ENCODE data around the gene DIP2B. TPM values are rescaled to one million over a fixed set of nuclear protein-coding genes. Genes with fewer than 3 reads are reported as not detected.

The DIP2B gene
- total RNA-seq, 1 experiment from 2014 or later, result 20.0 TPM

- Histone ChIP-seq H3K18ac (ENCODE audit: insufficient read length, low read depth, low read length) (no peak overlapping the region), H3K14ac (ENCODE audit: insufficient read depth, low read length) (no peak overlapping the region), H3K79me1 (ENCODE audit: insufficient read depth, low read depth, low read length, poor library complexity, severe bottlenecking) (no peaks in the 10 kb centered on the region), H3K27me3 (ENCODE audit: insufficient read depth, low read length) (no peaks in the 10 kb centered on the region), H4K20me1 (ENCODE audit: control insufficient read depth, insufficient read depth, insufficient read length) (no peaks in the 10 kb centered on the region), H3K56ac (ENCODE audit: insufficient read length, low read depth, low read length) (no peak overlapping the region), H3K9me3 (ENCODE audit: control insufficient read depth, low read depth, low read length) (no peaks in the 10 kb centered on the region), H2AK5ac (ENCODE audit: insufficient read length, low read length) (no peak overlapping the region), H2BK120ac (ENCODE audit: low read depth, low read length, poor library complexity, severe bottlenecking) (no peak overlapping the region), H2BK5ac (ENCODE audit: insufficient read length, low read length) (no peak overlapping the region), H3K23ac (ENCODE audit: insufficient read length, low read depth, low read length) (no peak overlapping the region), H3K79me2 (ENCODE audit: insufficient read depth, low read length) (no peaks in the 10 kb centered on the region; the same call in 1 of the 2 replicates), H3K4me2 (ENCODE audit: insufficient read depth, insufficient read length, low read length) (no peak overlapping the region), H2BK12ac (ENCODE audit: insufficient read length, low read depth, low read length) (no peak overlapping the region), H3K4me1 (ENCODE audit: insufficient read depth, low read length) (no peaks in the 10 kb centered on the region), H3K27ac (ENCODE audit: insufficient read length, low read depth, low read length) (no peak overlapping the region), H2BK20ac (ENCODE audit: low read depth, low read length, poor library complexity, severe bottlenecking) (no peak overlapping the region), H4K91ac (ENCODE audit: insufficient read length, low read depth, low read length) (no peak overlapping the region), H3K23me2 (ENCODE audit: insufficient read length, low read depth, low read length, poor library complexity, severe bottlenecking) (no peaks in the 10 kb centered on the region), H4K5ac (ENCODE audit: insufficient read length, low read depth, low read length) (no peak overlapping the region), H3K4ac (ENCODE audit: low read depth, low read length) (no peak overlapping the region), H4K8ac (replicated peaks; ENCODE audit: insufficient read length, low read depth, low read length) (no peak overlapping the region), H3T11ph (ENCODE audit: low read length) (no peak overlapping the region), H2AFZ (ENCODE audit: low read length) (no peak overlapping the region), H2BK15ac (ENCODE audit: low read depth, low read length) (no peak overlapping the region), H3K9ac (ENCODE audit: extremely low read depth, insufficient read length, low read length) (no peak overlapping the region)
- no CpG with 5 or more reads among the region's 2 CpGs for WGBS (ENCODE audit: extremely low coverage, insufficient read length, low lambda C conversion rate)
- Mint-ChIP-seq H3K4me1 (peaks cover 3 to 5% of the 10 kb centered on the region in 2 experiments; a peak in 2 of 4 replicates), H3K27ac (peak overlapping the region in 2 of 3 experiments; percentile 50 to 65; a peak in 3 of 7 replicates), H3K27me3 (ENCODE audit: low read depth) (no peaks in the 10 kb centered on the region), H3K4me3 (no peak overlapping the region), H3K36me3 (ENCODE audit: insufficient read depth in 1 of 3, low read depth in 3 of 3) (peaks cover 0 to 5% (median 0%) of the 10 kb centered on the region in 3 experiments; a peak in 2 of 7 replicates), H3K9me3 (no peaks in the 10 kb centered on the region)
- TF ChIP-seq CTCF (conservative IDR thresholded peaks at IDR 0.05), result no peak
- no peak for DNase-seq
Measured at GRCh38 chr12:50659260-50659659, 154.5 kb downstream of the DIP2B start.

Measured in H9 (cell line).